ENCODE measurements around the gene SBF2.

The SBF2 gene

GRCh38 chr11:9784602-9785315 lies 509.3 kb downstream of the SBF2 start:
- in situ Hi-C loops (cut with MboI; ENCODE audit: low sequenced_read_pairs, unreplicated experiment), result no loop called here
- DNase-seq (ENCODE audit: low spot score), result no peak
- no peak for TF ChIP-seq CTCF (IDR thresholded peaks at IDR 0.05; ENCODE audit: borderline replicate concordance, control extremely low read depth, extremely low read depth, insufficient read depth, missing control alignments)

DNA sequence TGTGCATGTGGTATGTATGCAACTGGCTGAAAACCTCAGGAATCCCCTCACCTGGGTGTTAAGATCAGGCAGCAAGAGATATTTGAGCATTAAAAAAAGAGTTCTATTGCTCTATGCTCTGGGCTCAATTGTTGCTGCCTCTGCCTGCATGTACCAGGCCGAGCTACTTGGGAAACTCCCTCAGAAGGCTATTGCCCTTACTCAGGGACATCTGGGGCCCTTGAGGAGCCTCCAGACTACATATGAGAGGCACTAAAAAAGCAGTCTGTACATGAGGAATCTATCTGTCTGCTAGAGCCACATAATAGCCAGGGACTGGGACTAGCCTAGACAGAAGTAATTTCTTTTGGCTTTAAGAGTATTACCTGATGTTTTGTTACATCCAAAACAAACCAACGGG lies 510.0 kb downstream of the SBF2 start:
- in situ Hi-C loops (cut with MboI; ENCODE audit: low sequenced_read_pairs, unreplicated experiment), result no loop called here
- TF ChIP-seq CTCF (IDR thresholded peaks at IDR 0.05; ENCODE audit: borderline replicate concordance, control extremely low read depth, extremely low read depth, insufficient read depth, missing control alignments), result no peak
- DNase-seq (ENCODE audit: low spot score), result no peak

GRCh38 chr11:9780929-9781328 lies 513.1 kb downstream of the SBF2 start:
- TF ChIP-seq CTCF (IDR thresholded peaks at IDR 0.05; ENCODE audit: borderline replicate concordance, control extremely low read depth, extremely low read depth, insufficient read depth, missing control alignments), result no peak
- no peak for DNase-seq (ENCODE audit: low spot score)
- in situ Hi-C loops (cut with MboI; ENCODE audit: low sequenced_read_pairs, unreplicated experiment), result no loop called here

DNA sequence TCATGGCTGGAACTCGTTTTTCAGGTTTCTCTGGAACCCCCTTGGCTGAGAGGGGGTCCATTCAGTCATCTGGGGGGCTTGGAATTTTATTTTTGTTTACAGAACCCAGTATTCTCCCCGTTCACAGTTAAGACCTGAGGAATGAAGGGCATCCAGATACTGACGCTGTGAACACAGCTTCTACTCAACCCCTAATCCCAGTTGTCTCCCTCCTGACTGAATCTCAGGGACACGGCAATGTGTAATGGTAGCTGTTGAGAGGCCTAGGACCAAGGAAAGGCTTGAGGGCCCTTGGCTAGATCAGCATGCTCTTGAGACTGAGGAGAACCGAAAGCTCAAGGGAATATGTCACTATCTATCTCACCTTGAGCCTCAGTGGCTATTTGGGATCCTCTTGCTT lies 516.5 kb downstream of the SBF2 start:
- in situ Hi-C loops (cut with MboI; ENCODE audit: low sequenced_read_pairs, unreplicated experiment), result no loop called here
- no peak for DNase-seq (ENCODE audit: low spot score)
- no peak for TF ChIP-seq CTCF (IDR thresholded peaks at IDR 0.05; ENCODE audit: borderline replicate concordance, control extremely low read depth, extremely low read depth, insufficient read depth, missing control alignments)

- in situ Hi-C loops (cut with MboI; ENCODE audit: low sequenced_read_pairs, unreplicated experiment), result no loop called here
- no peak for DNase-seq (ENCODE audit: low spot score)
Measured at GRCh38 chr11:9777066-9777465, 517.0 kb downstream of the SBF2 start.

GRCh38 chr11:9776203-9776602 lies 517.8 kb downstream of the SBF2 start:
- TF ChIP-seq CTCF (IDR thresholded peaks at IDR 0.05; ENCODE audit: borderline replicate concordance, control extremely low read depth, extremely low read depth, insufficient read depth, missing control alignments), result no peak

More at GRCh38 chr11:9777066-9777465, 517.0 kb downstream of the SBF2 start:
- no peak for TF ChIP-seq CTCF (IDR thresholded peaks at IDR 0.05; ENCODE audit: borderline replicate concordance, control extremely low read depth, extremely low read depth, insufficient read depth, missing control alignments)

More at GRCh38 chr11:9776203-9776602, 517.8 kb downstream of the SBF2 start:
- in situ Hi-C loops (cut with MboI; ENCODE audit: low sequenced_read_pairs, unreplicated experiment), result no loop called here
- no peak for DNase-seq (ENCODE audit: low spot score)
